ENCODE measurements around the gene KCNN1.

Gene KCNN1

GRCh38 chr19:17933414-17934129 is 33.3 kb upstream of the KCNN1 start:
- Histone ChIP-seq H3K4me1 (ENCODE audit: control insufficient read depth in 5 of 5, insufficient read depth in 5 of 5, low read length in 5 of 5) (peaks cover 4 to 27% (median 26%) of the 10 kb centered on the region in 5 donors), H3K9me3 (ENCODE audit: control insufficient read depth in 5 of 5, low read length in 5 of 5) (no peaks in the 10 kb centered on the region), H3K27me3 (ENCODE audit: control insufficient read depth in 5 of 5, insufficient read depth in 4 of 5, low read length in 5 of 5) (no peaks in the 10 kb centered on the region), H3K36me3 (ENCODE audit: control insufficient read depth in 5 of 5, insufficient read depth in 5 of 5, low read length in 5 of 5) (peaks cover 0 to 13% (median 11%) of the 10 kb centered on the region in 5 donors), H3K4me3 (ENCODE audit: low read depth in 1 of 5, low read length in 5 of 5) (peak overlapping the region; percentile 75 to 92 (median 86)), H3K9ac (ENCODE audit: low read length in 5 of 5) (peak overlapping the region; percentile 50 to 94 (median 88)), H3K27ac (ENCODE audit: low read depth, low read length) (peak overlapping the region; percentile 81)

GRCh38 chr19:17936379-17936778 is 30.5 kb upstream of the KCNN1 start:
- Histone ChIP-seq H3K36me3 (ENCODE audit: control insufficient read depth in 5 of 5, insufficient read depth in 5 of 5, low read length in 5 of 5) (peaks cover 0 to 23% (median 16%) of the 10 kb centered on the region in 5 donors), H3K27ac (ENCODE audit: low read depth, low read length) (no peak overlapping the region)

GRCh38 chr19:17937371-17937900 is 29.5 kb upstream of the KCNN1 start:
- H3K27me3 ChIP-seq (ENCODE audit: control insufficient read depth in 5 of 5, insufficient read depth in 4 of 5, low read length in 5 of 5), result no peaks in the 10 kb centered on the region
- H3K9ac ChIP-seq (ENCODE audit: low read length in 5 of 5), result no peak overlapping the region
- H3K4me3 ChIP-seq (ENCODE audit: low read depth in 1 of 5, low read length in 5 of 5), result no peak overlapping the region
- no peak overlapping the region for H3K27ac ChIP-seq (ENCODE audit: low read depth, low read length)
- peaks cover 0 to 34% (median 20%) of the 10 kb centered on the region in 5 donors for H3K36me3 ChIP-seq (ENCODE audit: control insufficient read depth in 5 of 5, insufficient read depth in 5 of 5, low read length in 5 of 5)
- H3K9me3 ChIP-seq (ENCODE audit: control insufficient read depth in 5 of 5, low read length in 5 of 5), result no peaks in the 10 kb centered on the region
- H3K4me1 ChIP-seq (ENCODE audit: control insufficient read depth in 5 of 5, insufficient read depth in 5 of 5, low read length in 5 of 5), result peaks cover 2 to 19% (median 17%) of the 10 kb centered on the region in 5 donors

More at GRCh38 chr19:17936379-17936778, 30.5 kb upstream of the KCNN1 start:
- H3K4me1 ChIP-seq (ENCODE audit: control insufficient read depth in 5 of 5, insufficient read depth in 5 of 5, low read length in 5 of 5), result peaks cover 4 to 27% (median 26%) of the 10 kb centered on the region in 5 donors
- H3K27me3 ChIP-seq (ENCODE audit: control insufficient read depth in 5 of 5, insufficient read depth in 4 of 5, low read length in 5 of 5), result no peaks in the 10 kb centered on the region
- no peaks in the 10 kb centered on the region for H3K9me3 ChIP-seq (ENCODE audit: control insufficient read depth in 5 of 5, low read length in 5 of 5)
- no peak overlapping the region for H3K9ac ChIP-seq (ENCODE audit: low read length in 5 of 5)
- no peak overlapping the region for H3K4me3 ChIP-seq (ENCODE audit: low read depth in 1 of 5, low read length in 5 of 5)

DNA sequence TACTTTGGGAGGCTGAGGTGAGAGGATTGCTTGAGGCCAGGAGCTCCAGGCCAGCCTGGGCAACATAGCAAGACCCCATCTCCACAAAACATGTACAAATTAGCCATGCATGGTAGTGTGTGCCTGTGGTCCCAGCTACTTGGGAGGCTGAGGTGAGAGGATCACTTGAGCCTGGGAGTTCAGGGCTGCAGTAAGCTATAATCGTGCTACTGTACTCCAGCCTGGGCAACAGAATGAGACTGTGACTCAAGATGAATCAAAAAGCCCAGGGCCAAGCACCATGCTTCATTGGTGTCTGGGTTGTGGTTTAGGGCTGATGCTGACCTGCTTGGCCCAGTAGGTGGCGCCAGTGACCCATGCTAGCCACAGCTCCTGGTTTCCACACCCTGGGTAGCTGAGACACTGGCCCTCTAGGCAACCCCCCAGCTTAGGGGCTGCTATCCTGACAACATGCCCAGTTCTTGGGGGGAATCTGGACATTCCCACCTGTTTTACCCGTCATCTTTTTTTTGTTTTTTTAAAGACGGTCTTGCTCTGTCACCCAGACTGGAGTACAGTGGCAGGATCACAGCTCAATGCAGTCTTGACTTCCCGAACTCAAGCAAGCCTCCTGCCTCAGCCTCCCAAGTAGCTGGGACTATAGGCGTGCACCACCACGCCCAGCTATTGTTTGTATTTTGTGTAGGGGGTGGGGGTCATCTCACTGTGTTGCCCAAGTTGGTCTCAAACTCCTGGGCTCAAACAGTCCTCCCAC is 28.6 kb upstream of the KCNN1 start:
- Histone ChIP-seq H3K9ac (ENCODE audit: low read length in 5 of 5) (no peak overlapping the region), H3K9me3 (ENCODE audit: control insufficient read depth in 5 of 5, low read length in 5 of 5) (no peaks in the 10 kb centered on the region), H3K4me1 (ENCODE audit: control insufficient read depth in 5 of 5, insufficient read depth in 5 of 5, low read length in 5 of 5) (peaks cover 2 to 15% (median 12%) of the 10 kb centered on the region in 5 donors), H3K27ac (ENCODE audit: low read depth, low read length) (no peak overlapping the region), H3K36me3 (ENCODE audit: control insufficient read depth in 5 of 5, insufficient read depth in 5 of 5, low read length in 5 of 5) (peaks cover 0 to 37% (median 22%) of the 10 kb centered on the region in 5 donors), H3K4me3 (ENCODE audit: low read depth in 1 of 5, low read length in 5 of 5) (no peak overlapping the region), H3K27me3 (ENCODE audit: control insufficient read depth in 5 of 5, insufficient read depth in 4 of 5, low read length in 5 of 5) (no peaks in the 10 kb centered on the region)

DNA sequence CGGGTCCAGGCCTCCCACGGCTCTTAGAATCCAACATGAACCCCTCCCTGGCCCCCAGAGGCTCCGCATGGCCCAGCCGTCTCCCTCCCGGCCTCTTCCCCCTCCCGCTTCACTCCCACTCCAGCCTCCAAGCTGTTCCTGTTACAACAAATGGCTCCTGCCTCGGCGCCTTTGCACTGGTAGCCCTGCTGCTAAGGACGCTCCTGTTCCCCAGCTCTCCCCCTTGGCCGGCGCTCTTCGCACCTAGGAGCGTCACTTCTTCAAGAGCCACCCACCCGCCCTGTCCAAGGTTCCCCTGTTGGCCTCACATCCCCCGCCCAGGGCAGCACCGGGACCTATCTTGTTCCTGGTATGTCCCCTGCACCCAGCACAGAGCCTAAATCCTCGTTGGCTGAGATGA is 24.7 kb upstream of the KCNN1 start:
- no peak overlapping the region for H3K27ac ChIP-seq (ENCODE audit: low read depth, low read length)
- peaks cover 0 to 9% (median 3%) of the 10 kb centered on the region in 5 donors for H3K4me1 ChIP-seq (ENCODE audit: control insufficient read depth in 5 of 5, insufficient read depth in 5 of 5, low read length in 5 of 5)
- peaks cover 0 to 46% (median 24%) of the 10 kb centered on the region in 5 donors for H3K36me3 ChIP-seq (ENCODE audit: control insufficient read depth in 5 of 5, insufficient read depth in 5 of 5, low read length in 5 of 5)
- H3K4me3 ChIP-seq (ENCODE audit: low read depth in 1 of 5, low read length in 5 of 5), result no peak overlapping the region
- no peak overlapping the region for H3K9ac ChIP-seq (ENCODE audit: low read length in 5 of 5)
- H3K9me3 ChIP-seq (ENCODE audit: control insufficient read depth in 5 of 5, low read length in 5 of 5), result no peaks in the 10 kb centered on the region
- H3K27me3 ChIP-seq (ENCODE audit: control insufficient read depth in 5 of 5, insufficient read depth in 4 of 5, low read length in 5 of 5), result no peaks in the 10 kb centered on the region

GRCh38 chr19:17942582-17943273 is 24.2 kb upstream of the KCNN1 start:
- no peak overlapping the region for H3K4me3 ChIP-seq (ENCODE audit: low read depth in 1 of 5, low read length in 5 of 5)
- H3K9ac ChIP-seq (ENCODE audit: low read length in 5 of 5), result no peak overlapping the region
- peaks cover 0 to 42% (median 19%) of the 10 kb centered on the region in 5 donors for H3K36me3 ChIP-seq (ENCODE audit: control insufficient read depth in 5 of 5, insufficient read depth in 5 of 5, low read length in 5 of 5)
- no peaks in the 10 kb centered on the region for H3K9me3 ChIP-seq (ENCODE audit: control insufficient read depth in 5 of 5, low read length in 5 of 5)
- peaks cover 0 to 12% (median 7%) of the 10 kb centered on the region in 5 donors for H3K4me1 ChIP-seq (ENCODE audit: control insufficient read depth in 5 of 5, insufficient read depth in 5 of 5, low read length in 5 of 5)
- H3K27ac ChIP-seq (ENCODE audit: low read depth, low read length), result no peak overlapping the region
- H3K27me3 ChIP-seq (ENCODE audit: control insufficient read depth in 5 of 5, insufficient read depth in 4 of 5, low read length in 5 of 5), result no peaks in the 10 kb centered on the region

GRCh38 chr19:17943274-17944221 is 23.4 kb upstream of the KCNN1 start:
- Histone ChIP-seq H3K27ac (ENCODE audit: low read depth, low read length) (no peak overlapping the region), H3K4me1 (ENCODE audit: control insufficient read depth in 5 of 5, insufficient read depth in 5 of 5, low read length in 5 of 5) (peaks cover 0 to 13% (median 8%) of the 10 kb centered on the region in 5 donors), H3K9ac (ENCODE audit: low read length in 5 of 5) (no peak overlapping the region), H3K9me3 (ENCODE audit: control insufficient read depth in 5 of 5, low read length in 5 of 5) (no peaks in the 10 kb centered on the region), H3K4me3 (ENCODE audit: low read depth in 1 of 5, low read length in 5 of 5) (no peak overlapping the region), H3K27me3 (ENCODE audit: control insufficient read depth in 5 of 5, insufficient read depth in 4 of 5, low read length in 5 of 5) (peaks cover 0 to under 1% (median 0%) of the 10 kb centered on the region in 5 donors), H3K36me3 (ENCODE audit: control insufficient read depth in 5 of 5, insufficient read depth in 5 of 5, low read length in 5 of 5) (peaks cover 0 to 42% (median 19%) of the 10 kb centered on the region in 5 donors)

- peaks cover 0 to 41% (median 19%) of the 10 kb centered on the region in 5 donors for H3K36me3 ChIP-seq (ENCODE audit: control insufficient read depth in 5 of 5, insufficient read depth in 5 of 5, low read length in 5 of 5)
- no peaks in the 10 kb centered on the region for H3K9me3 ChIP-seq (ENCODE audit: control insufficient read depth in 5 of 5, low read length in 5 of 5)
- no peak overlapping the region for H3K27ac ChIP-seq (ENCODE audit: low read depth, low read length)
- no peak overlapping the region for H3K4me3 ChIP-seq (ENCODE audit: low read depth in 1 of 5, low read length in 5 of 5)
- H3K4me1 ChIP-seq (ENCODE audit: control insufficient read depth in 5 of 5, insufficient read depth in 5 of 5, low read length in 5 of 5), result peaks cover 0 to 20% (median 15%) of the 10 kb centered on the region in 5 donors
- no peak overlapping the region for H3K9ac ChIP-seq (ENCODE audit: low read length in 5 of 5)
- H3K27me3 ChIP-seq (ENCODE audit: control insufficient read depth in 5 of 5, insufficient read depth in 4 of 5, low read length in 5 of 5), result peaks cover 0 to 8% (median 3%) of the 10 kb centered on the region in 5 donors
These were observed 22.6 kb upstream of the KCNN1 start for GRCh38 chr19:17944301-17944700.

All from subcutaneous abdominal adipose tissue (tissue), 5 donors.